ENCODE data around the gene ELP4.
A peak's percentile ranks its signal among the peaks of the same experiment; 100 is the strongest.
"Not testable (repeated sequence)": the region's sequence is repeated elsewhere in the genome, so short reads cannot be mapped to it uniquely, and the experiment has no call there.

ELP4 gene

GRCh38 chr11:31714840-31715239, 205.3 kb downstream of the ELP4 start:
- no peak for DNase-seq

- DNase-seq, result no peak
These were observed 210.7 kb downstream of the ELP4 start for GRCh38 chr11:31720225-31720624.

GRCh38 chr11:31720671-31721365, 211.3 kb downstream of the ELP4 start:
- no peak for DNase-seq

- no peak for DNase-seq
These were observed 213.2 kb downstream of the ELP4 start for GRCh38 chr11:31722754-31723153.

- DNase-seq, result no peak
These were observed 215.6 kb downstream of the ELP4 start for GRCh38 chr11:31725176-31725575.

GRCh38 chr11:31728432-31728831, 218.9 kb downstream of the ELP4 start:
- DNase-seq, result no peak

- DNase-seq, result no peak
These were observed 230.6 kb downstream of the ELP4 start for GRCh38 chr11:31740131-31740530.

GRCh38 chr11:31740731-31741368, 231.3 kb downstream of the ELP4 start:
- DNase-seq, result not testable (repeated sequence)

GRCh38 chr11:31747581-31747980, 238.0 kb downstream of the ELP4 start:
- no peak for DNase-seq

GRCh38 chr11:31757260-31757835, 247.8 kb downstream of the ELP4 start:
- DNase-seq, result peak; percentile 94

- DNase-seq, result no peak
These were observed 252.1 kb downstream of the ELP4 start for GRCh38 chr11:31761636-31762035.

- DNase-seq, result no peak
These were observed 253.7 kb downstream of the ELP4 start for GRCh38 chr11:31763296-31763695.

GRCh38 chr11:31764261-31764660, 254.7 kb downstream of the ELP4 start:
- no peak for DNase-seq

- DNase-seq, result no peak
These were observed 255.2 kb downstream of the ELP4 start for GRCh38 chr11:31764766-31765165.

GRCh38 chr11:31767066-31767465, 257.5 kb downstream of the ELP4 start:
- DNase-seq, result no peak

GRCh38 chr11:31767685-31768084, 258.1 kb downstream of the ELP4 start:
- DNase-seq, result no peak

- DNase-seq, result no peak
These were observed 259.4 kb downstream of the ELP4 start for GRCh38 chr11:31768749-31769640.

GRCh38 chr11:31770011-31770700, 260.6 kb downstream of the ELP4 start:
- DNase-seq, result no peak

- DNase-seq, result no peak
These were observed 262.8 kb downstream of the ELP4 start for GRCh38 chr11:31772412-31772811.

GRCh38 chr11:31779374-31779791, 269.8 kb downstream of the ELP4 start:
- DNase-seq, result no peak

GRCh38 chr11:31780078-31780477, 270.5 kb downstream of the ELP4 start:
- no peak for DNase-seq

GRCh38 chr11:31780480-31780971, 271.0 kb downstream of the ELP4 start:
- DNase-seq, result no peak

GRCh38 chr11:31782257-31782656, 272.7 kb downstream of the ELP4 start:
- DNase-seq, result no peak
